Measurements from ENCODE around the gene MAGEC1.
"Not testable (repeated sequence)": the region's sequence is repeated elsewhere in the genome, so short reads cannot be mapped to it uniquely, and the experiment has no call there.

The MAGEC1 gene

DNA sequence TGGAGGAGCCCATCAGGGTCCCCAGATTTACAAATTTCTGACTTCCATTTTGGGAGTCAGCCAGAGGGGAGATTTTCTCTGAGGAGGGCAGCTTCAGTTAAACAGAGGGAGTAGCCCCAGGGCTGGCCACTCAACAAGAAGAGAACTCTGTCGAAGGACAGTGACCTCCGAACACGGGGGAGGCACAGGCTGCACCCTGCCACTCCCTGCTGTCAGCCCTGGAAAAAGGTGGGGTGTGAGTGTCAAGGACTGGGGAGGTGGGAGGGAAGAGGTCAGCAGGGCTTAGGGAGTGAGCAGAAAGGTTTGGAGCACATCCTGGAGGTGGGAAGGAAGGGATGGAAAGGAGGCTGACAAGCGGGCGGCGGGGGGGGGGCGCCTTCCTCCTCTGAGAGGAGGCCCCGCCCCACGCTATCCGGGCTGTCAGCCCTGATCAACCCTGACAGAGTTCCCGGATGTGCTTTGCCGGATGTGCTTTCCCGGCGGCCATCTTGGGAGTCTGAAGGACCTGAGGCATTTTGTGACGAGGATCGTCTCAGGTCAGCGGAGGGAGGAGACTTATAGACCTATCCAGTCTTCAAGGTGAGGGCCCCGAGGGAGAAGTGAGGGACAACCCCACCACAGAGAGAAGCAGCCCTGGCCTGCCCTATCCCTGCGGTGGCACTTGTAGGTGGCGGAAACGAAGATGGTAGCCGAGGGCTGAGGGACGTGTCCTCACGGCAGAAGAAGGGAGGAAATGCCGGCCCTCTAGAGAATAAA lies at the start of gene MAGEC1:
Gene MAGEC1 (plus strand): TSS at position 495 of the 756 bp plus-strand sequence. CDS start 1,179 bp downstream, outside the sequence.
- DNase-seq (ENCODE audit: low spot score), result no peak

- DNase-seq (ENCODE audit: low spot score), result no peak
Observed at GRCh38 chrX:141857479-141857878, 46.2 kb upstream of the MAGEC1 start.

DNA sequence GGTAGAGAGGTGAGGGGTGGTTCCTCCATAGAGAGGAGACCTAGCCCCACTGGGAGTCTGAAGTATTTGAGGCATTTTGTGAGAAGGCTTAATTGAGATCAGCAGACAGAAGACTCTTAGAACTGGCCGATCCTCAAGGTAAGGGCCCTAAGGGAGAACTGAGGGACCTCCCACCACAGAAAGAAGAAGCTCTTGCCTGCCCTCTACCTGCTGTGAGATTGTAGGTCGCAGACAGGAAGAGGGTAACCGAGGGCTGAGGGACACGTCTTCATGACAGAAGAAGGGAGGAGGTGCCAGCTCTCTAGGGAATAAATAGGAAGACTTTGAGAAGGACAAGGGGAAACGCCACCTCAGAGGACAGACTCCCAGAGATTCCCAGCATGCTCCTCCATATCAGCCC lies 24.1 kb upstream of the MAGEC1 start:
- DNase-seq (ENCODE audit: low spot score), result peak; percentile 5

GRCh38 chrX:141888811-141889210 lies 14.9 kb upstream of the MAGEC1 start:
- DNase-seq (ENCODE audit: low spot score), result not testable (repeated sequence)

- no peak for DNase-seq (ENCODE audit: low spot score)
Observed at GRCh38 chrX:141894733-141895132, 9.0 kb upstream of the MAGEC1 start.

DNA sequence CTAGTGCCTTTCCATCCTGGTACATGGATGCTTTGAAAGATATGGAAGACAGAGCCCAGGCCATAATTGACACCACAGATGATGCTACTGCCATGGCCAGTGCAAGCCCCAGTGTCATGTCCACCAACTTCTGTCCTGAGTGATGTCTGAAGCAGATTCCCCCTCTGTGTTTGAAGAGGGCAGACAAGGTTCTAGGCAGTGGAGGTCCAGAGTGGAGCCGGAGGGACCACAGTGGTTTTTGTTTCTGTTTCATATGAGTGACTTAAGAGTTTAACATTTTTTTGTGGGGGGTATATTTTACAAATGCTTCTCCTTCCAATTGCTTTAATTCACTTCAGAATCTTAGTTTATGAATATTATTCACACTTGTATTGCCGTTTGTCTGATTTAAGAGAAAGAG lies 6.0 kb upstream of the MAGEC1 start:
- no peak for DNase-seq (ENCODE audit: low spot score)

GRCh38 chrX:141902366-141902765 lies 1.3 kb upstream of the MAGEC1 start:
- DNase-seq (ENCODE audit: low spot score), result no peak

DNA sequence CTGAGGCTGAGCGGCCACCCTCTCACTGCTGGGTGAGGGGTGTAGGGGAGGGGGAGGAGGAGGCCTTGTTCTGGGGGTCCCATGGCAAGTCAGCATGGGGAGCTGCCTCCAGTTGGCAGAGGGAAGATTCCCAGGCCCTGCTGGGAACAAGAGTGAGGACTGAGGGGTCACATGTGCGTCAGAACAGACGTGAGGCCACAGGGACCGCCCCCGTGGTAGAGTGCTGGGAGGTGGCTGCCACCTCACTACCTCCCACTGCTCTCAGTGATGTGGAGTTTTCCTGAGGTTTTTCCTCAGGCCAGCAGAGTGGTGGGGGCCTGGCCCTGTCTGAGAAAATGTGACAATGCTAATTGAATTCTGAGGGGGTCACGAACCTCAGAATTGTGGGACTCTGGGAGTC lies 568 bp downstream of the MAGEC1 start:
- DNase-seq (ENCODE audit: low spot score), result no peak

DNA sequence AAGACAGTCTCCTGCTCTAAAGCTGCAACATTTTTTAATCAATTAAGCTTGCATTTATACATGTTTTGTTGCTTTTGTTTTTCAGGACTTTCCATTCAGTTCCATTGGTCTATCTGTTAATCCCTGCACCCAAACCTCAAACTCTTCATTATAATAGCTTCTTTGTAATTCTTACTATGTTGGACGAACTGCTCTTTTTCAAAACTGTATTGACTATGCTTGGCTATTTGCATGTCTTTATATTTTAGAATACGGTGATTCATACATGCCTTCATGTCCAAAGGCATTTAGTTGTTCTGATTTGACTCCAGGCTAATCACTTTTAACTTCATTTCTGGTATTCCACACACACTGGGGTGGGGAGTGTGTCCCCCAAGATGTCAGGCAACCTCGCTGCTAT lies 14.1 kb downstream of the MAGEC1 start:
- no peak for DNase-seq (ENCODE audit: low spot score)

DNA sequence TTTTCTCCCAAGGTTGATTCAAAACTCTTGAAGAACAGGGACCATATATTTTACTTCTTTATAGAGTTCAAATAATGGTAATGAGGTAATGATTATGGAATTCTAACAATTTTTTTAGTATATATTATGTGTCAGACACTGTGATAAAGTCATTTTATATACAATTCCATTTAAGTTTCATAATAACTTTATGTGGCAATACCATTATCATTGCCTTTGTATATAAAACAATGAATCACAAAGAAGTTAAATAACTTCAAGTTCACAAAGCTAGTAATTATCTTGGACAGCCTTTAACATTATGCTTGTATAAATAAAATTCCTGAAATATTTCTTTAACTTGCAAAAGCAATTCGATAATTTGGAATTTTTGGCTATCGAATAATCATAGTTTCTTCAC lies 20.6 kb downstream of the MAGEC1 start:
- DNase-seq (ENCODE audit: low spot score), result no peak

GRCh38 chrX:141928432-141928831 lies 24.7 kb downstream of the MAGEC1 start:
- DNase-seq (ENCODE audit: low spot score), result no peak

DNA sequence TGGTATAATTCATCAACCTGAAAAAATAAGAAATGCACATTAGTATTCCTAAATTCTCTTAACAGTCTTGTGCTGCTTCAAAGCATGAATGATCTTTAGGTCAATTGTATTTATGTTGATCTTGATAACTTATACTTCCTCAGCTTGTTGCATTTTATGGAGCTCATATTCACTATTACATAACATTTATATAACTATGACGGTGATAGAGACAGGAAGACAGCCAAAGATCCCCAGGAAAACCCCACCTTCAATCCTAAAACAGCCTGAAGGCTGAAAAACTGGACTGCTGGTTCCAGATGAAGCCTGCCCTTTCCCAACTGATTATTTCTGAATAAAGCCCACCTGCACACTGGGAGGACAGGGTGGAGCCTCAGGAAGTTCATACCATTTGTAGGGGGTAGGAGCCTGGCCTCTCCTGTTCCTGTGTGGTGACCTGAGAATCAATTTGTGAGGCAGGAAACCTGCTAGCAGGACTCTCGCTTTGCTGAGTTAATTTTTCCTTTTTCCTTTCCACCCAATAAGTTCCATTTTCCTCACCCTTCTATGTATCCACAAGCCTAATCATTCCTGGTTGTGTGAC lies 30.5 kb downstream of the MAGEC1 start:
- DNase-seq (ENCODE audit: low spot score), result no peak

DNA sequence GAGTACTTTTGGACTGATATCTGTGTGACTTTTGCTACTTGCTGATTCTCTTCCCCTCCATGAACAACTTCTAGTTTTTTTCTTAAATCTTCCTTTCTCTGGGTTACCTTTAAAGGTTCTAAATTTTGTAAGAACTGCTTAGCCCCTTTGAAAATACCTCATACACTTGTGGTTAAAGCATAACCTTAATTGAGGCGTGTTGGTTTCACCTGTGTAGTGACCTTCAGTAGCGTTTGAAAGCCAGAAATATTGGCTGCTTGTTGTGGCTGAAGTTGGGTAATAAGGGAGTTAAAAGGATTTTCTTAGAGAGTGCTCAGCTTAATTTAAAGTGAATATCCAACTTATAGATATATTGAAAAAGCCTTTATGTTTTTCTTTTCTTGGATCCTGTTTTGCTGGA lies 32.0 kb downstream of the MAGEC1 start:
- DNase-seq (ENCODE audit: low spot score), result no peak

DNA sequence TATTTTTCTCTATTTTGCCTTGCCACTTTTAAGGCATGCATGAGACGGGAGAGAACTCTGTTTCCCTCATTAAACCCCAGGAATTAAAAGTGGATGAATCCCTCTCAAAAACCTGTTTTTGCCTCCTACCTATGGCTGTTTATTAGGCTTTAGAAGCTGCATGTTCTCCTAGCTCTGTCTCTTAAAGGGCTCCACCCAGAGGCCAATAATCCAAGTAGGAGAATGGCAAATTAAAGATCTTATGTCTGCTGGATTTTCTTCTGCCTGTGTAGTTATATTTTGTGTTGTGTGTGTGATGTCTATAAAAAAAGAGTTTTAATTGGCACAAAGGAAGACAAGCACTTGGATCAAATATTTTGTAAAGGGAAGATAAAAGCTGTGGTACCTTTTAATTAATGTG lies 32.4 kb downstream of the MAGEC1 start:
- no peak for DNase-seq (ENCODE audit: low spot score)

- DNase-seq (ENCODE audit: low spot score), result no peak
Observed at GRCh38 chrX:141941234-141941633, 37.5 kb downstream of the MAGEC1 start.

DNA sequence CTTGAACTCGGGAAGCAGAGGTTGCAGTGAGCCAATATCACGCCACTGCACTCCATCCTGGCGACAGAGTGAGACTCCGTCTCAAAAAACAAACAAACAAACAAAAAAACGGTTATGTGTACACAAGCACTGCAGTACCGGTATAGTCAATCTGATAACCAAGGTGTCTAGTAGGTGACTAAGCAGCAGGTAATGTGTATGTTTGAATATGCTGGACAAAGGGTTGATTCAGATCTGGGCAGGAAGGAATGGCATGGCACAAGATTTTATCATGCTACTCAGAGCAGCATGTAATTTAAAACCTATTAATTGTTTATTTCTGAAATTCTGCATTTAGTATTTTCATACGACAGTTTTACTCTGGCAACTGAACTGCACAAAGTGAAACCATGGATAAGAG lies 41.7 kb downstream of the MAGEC1 start:
- DNase-seq (ENCODE audit: low spot score), result no peak

- DNase-seq (ENCODE audit: low spot score), result no peak
Observed at GRCh38 chrX:141947350-141947749, 43.7 kb downstream of the MAGEC1 start.

GRCh38 chrX:141952603-141953002 lies 48.9 kb downstream of the MAGEC1 start:
- DNase-seq (ENCODE audit: low spot score), result no peak

GRCh38 chrX:141958675-141959074 lies 55.0 kb downstream of the MAGEC1 start:
- no peak for DNase-seq (ENCODE audit: low spot score)
